Peyer's patch (tissue), 4 donors: ENCODE results near the gene PRR23E.

Experiments
- POLR2A ChIP-seq, 2 donors: fragments of 450-650 bp; IDR thresholded peaks; one replicate each; pipeline ENCODE4 v1.5.1; 2017; ENCODE audit warnings: antibody characterized with exemption in 2 of 2, mild to moderate bottlenecking in 2 of 2, moderate library complexity in 2 of 2
- TF ChIP-seq, protein P1 (sequence below), 6 experiments: fragments of 450-650 bp in 4 of 6; fragments of 200-600 bp in 2 of 6; sonication (generic) in 1 of 6; IDR thresholded peaks; one replicate each; pipeline ENCODE4 v1.5.1; 2017 to 2019; ENCODE audit warnings: antibody characterized with exemption in 6 of 6, mild to moderate bottlenecking in 3 of 6, moderate library complexity in 1 of 6

DNA sequence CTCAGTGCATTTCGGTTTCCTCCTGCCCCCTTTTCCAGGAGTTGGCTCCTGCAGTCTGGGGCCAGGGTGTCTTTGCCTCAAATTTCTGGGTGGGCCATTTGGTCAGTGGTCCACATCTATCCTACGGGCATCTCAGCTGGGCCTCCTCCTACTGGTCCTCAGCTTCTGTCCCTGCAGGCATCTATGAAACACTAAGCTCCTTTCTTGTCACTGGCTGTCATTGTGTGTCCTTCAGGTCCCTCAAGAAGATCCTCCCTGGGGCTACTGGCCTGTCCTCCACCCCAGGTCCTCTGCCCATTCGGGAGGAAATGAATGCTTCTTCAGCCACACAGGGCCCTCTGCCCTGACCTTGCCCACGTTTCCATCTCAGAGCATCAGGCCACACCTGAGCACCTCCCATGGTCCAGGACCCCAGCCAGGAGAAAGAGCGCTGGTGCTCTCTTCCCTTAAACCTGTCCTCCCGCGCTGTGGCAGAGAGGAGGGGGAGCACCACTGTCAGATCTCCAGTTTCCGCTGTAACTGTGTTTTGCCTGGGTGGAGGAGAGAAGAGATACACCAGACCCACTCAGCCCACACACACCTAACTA is 1.8 kb downstream of the PRR23E start:
- TF ChIP-seq, protein P1, sequence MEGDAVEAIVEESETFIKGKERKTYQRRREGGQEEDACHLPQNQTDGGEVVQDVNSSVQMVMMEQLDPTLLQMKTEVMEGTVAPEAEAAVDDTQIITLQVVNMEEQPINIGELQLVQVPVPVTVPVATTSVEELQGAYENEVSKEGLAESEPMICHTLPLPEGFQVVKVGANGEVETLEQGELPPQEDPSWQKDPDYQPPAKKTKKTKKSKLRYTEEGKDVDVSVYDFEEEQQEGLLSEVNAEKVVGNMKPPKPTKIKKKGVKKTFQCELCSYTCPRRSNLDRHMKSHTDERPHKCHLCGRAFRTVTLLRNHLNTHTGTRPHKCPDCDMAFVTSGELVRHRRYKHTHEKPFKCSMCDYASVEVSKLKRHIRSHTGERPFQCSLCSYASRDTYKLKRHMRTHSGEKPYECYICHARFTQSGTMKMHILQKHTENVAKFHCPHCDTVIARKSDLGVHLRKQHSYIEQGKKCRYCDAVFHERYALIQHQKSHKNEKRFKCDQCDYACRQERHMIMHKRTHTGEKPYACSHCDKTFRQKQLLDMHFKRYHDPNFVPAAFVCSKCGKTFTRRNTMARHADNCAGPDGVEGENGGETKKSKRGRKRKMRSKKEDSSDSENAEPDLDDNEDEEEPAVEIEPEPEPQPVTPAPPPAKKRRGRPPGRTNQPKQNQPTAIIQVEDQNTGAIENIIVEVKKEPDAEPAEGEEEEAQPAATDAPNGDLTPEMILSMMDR (IDR thresholded peaks at IDR 0.05): no peak
- no peak for TF ChIP-seq POLR2A (IDR thresholded peaks at IDR 0.05)
